HG03571 (cell line): ENCODE measurements around the gene MPV17L2.
"Not testable (repeated sequence)": the region's sequence is repeated elsewhere in the genome, so short reads cannot be mapped to it uniquely, and the experiment has no call there.

Source experiments
- ATAC-seq: cut with Tn5 transposase; IDR thresholded peaks from one replicate; pipeline ENCODE4 v1.9.1; 2021; ENCODE audit not compliant: unreplicated experiment

Gene MPV17L2

DNA sequence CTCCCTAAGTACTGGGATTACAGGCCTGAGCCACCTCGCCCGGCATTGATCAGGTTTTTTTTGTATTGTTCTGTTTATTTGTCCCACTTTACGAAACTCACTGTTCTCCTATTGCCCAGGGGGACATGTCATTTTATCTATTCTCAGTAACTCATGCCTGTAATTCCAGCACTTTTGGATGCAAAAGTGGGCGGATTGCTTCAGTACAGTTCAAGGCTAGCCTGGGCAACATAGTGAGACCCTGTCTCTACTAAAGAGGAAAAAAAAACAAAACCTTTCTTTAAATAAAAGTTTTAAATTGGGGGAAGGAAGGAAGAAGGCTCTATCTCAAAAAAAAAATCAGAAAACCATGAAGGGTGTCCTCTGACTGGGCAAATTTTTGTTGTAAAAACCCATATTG is 2.7 kb upstream of the MPV17L2 start:
- ATAC-seq: no peak

DNA sequence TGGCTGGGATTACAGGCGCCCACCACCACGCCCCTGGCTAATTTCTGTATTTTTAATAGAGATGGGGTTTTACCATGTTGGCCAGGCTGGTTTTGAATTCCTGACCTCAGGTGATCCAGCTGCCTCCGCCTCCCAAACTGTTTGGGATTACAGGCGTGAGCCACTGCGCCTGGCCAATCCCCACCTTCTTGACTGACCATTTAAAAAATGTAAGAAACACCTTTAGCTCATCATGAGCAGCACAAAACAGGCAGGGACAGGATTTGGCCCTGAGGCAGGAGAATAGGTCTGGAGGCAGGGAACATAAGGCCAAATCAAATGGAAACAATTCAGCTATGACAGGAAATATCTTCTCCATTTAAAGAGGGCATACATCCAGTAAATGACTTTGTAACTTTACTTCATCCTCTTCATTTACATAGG is 1.4 kb upstream of the MPV17L2 start:
- ATAC-seq: no peak

DNA sequence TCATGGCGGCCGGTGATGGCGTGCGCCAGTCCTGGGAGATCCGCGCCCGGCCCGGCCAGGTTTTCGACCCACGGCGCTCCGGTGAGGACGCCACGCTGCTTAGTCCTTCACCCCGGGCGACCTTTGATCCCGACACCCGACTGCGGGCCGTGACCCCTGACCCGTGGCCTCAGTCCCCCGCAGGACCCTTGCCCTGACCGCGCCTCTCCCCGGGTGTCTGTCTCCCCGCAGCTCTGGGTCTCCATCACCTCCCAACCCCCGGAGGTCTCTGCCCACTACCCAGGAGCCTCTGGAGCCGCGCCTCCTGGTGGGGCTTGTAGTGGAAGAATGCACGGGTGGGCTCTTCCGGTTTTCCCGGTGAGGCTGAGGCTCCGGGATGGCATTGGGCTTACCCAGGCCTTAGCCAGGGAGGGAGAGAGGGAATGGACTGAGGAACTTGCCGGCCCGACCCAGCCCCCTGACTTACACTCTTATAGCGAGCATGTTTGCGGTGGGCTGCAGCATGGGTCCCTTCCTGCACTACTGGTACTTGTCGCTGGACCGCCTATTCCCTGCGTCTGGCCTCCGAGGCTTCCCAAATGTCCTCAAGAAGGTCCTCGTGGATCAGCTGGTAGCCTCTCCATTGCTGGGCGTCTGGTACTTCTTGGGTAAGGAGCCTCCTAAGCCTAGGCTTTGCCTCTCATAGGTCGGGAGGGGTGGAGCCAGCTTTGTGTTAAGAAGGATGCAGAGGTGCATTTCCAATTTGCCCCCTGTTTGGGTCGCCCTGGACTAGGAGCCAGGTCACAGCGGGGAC is 566 bp downstream of the MPV17L2 start:
- peak; percentile 3 for ATAC-seq

DNA sequence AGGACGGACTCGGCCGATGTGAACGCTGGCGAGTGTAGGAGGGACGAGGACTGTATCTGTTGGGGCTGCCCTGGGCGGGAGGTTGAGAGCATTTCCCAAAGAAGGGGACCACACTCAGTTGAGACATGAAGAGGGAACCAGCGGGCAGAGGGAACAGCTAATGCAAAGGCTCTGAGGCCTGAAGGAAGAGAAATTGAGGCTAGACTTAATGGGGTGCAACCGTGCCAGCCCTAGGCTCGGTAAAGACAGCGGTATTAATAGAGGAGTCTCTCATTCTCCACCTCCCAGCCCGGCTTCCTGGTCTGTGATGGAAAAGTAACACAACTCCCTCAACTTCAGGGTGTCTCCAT is 1.1 kb downstream of the MPV17L2 start:
- no peak for ATAC-seq

DNA sequence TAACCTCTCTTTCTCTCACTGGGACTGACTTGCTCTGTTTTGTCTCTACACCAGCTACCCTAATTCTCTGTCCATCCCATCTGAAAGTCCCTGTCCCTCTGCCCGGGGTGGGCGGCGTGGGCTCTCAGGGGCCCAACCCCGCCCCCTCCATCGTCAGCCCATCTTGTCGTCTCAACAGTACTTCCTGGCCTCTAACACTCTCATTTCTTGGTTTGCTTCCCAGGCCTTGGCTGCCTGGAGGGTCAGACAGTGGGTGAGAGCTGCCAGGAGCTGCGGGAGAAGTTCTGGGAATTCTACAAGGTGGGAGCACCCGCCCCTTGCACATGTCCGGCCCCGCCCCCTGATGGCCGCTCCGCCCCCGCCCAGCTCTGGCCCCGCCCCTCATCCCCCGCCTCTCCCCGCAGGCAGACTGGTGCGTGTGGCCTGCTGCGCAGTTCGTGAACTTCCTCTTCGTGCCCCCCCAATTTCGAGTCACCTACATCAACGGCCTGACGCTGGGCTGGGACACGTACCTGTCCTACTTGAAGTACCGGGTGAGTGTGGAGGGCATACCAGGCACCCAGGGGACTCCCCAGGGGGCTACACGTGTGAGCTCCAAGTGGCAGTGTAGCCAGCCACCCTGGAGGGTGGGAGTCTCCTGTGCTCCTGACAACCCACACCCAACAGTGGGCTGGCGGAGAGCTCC is 1.7 kb downstream of the MPV17L2 start:
- ATAC-seq: no peak

DNA sequence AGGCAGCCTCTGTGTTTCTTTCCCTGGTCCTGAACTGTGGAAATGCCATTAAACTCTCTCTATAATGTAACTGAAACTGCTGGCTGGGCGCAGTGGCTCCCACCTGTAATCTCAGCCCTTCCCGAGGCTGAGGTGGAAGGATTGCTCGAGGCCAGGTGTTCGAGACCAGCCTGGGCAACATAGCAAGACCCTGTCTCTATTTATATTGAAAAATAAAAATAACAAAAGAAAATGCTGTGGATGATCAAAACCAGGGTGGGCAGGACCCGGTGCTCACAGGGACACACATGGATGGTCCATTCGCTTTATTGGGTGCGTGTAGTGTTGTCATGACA is 3.5 kb downstream of the MPV17L2 start:
- ATAC-seq: no peak

DNA sequence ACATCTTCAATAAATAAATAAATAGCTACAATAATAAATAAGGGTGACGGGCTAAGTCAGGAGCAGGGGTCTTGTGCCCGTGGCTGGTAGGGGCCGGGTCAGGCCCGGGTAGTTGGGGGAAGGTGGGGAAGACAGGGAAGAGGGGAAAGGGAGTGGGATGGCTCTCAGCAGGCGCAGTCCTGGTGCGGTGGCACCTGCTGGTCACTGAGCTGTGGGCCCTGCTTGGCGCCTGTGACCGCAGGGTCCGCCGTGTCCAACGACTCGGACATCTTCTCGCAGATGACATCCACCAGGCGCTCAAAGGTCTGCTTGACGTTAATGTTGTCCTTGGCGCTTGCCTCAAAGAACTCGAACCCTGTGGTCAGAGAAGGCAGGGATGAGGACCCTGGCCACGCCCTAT is 4.3 kb downstream of the MPV17L2 start:
- ATAC-seq: no peak

DNA sequence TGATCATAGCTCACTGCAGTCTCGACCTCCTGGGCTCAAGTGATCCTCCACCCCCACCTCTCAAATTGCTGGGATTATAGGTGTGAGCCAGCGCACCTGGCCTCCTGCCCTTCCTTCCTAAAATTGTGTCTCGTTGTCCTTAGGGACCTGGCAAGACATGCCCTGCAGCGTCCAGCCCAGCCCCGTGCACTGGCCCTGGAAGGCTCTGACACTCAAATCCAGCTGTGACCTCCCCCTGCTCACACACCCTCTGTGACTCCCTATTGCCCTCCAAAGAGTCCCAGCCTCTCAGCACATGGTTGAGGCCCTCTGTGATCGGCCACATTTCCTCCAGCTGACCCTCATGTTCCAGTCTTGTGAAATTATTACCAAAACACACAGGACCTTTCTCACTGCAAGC is 4.9 kb downstream of the MPV17L2 start:
- no peak for ATAC-seq

DNA sequence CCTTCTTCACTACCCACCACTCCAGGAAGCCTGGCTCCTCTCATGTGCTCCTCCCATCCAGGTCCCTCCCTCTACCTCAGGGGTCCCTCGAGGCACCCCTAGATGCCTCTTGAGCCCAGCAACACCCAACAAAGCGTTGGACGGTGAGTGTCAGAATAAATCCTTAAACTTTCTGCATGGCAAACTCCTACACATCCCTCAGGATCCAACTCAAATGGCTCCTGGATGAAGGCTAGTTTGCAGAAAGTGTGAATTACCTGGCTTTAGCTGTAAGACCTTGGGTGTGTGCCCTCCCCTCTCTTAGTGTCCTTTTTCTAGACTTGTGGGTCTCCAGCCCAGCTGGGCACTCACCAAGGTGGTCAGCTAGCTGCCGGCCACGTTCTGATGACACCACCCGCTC is 5.4 kb downstream of the MPV17L2 start:
- no peak for ATAC-seq

DNA sequence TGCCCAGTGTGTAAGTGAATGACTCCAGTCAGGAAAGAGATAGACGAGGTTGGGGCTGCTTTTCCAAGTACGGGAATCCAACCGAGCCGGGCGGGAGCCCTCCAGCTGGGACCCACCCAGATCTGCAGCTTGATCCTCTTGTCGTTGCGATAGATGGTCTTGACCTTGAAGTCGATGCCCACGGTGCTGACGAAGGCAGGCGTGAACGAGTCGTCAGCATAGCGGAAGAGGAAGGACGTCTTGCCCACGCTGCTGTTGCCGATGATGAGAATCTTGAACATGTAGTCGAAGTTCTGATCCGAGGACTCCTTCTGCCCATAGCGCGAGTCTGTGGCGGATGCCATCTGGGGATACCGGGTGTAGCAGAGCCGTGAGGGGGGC is 9.4 kb downstream of the MPV17L2 start:
- ATAC-seq: no peak

DNA sequence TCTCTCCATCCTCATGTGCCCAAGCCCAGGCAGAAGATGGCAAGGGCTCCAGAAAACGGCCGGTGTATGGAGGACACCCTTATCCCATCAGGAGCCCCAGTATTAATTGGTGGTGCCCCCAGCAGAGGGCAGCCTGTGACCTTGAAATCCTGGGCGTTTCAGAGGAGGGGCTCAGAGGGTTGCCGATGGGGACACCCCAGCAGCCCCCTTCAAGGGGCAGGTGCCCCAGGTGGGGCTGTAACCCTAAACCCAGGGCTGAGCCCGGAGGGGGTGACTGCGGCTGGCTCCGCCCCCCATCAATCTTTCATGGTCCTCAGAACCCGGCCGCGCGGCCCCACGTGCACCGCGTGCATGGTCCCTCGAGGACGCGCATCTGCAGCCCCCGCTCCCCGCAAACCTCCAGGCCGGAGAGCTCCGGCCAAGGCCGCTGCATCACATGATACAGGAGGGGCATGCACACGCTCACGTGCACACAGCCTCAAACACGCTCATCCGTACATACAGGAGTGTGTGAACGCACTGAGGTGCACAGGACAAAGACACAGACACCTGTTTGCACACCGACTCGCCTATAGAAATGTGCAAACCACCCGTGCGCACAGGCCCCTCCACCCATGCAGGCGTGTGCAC is 9.9 kb downstream of the MPV17L2 start:
- ATAC-seq: no peak

DNA sequence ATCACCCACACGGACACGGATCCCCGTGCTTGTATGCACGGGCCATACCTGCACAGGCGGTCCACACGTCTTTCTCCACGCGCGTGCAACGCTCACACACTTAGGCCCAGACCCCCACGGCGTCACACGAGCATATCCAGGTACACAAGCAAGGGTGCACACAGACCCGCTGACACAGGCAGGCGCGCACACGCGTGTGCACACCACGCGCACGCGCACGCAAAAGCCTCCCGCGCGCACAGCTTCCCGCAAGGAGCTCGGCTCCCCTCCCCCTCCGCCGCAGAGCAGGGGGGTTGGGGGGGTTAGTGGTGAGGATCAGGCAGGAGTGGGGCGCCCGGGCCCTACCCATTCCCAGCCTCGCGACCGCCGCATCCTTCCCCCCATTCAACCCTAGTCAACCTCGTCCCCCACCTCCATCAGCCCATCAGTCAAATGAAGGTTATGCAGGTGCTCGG is 10.4 kb downstream of the MPV17L2 start:
- no peak for ATAC-seq

DNA sequence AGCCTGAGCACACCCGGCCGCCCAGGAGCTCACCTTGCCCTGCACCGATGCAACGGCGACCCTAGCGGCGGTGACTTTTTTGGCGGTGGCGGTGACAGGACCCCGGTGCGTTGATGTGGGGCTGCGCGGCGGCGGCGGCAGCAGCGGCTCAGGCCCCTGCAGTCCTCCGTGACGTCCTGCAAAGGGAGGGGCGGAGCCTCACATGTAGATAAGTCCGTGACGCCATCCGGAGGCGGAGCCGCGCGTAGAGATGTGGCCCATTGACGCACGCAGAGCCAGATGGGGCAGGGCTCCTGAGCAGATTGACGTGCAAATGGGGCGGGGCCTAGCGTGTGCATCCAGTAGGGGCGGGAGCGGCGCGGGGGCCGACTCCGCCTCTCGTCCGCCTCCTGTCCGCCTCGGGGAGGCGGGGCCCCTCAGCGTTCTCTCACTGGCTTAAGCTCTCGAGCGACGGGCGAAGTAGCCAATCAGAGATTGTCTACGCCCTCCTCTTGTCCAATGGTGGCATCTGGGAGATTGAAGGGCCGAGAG is 10.9 kb downstream of the MPV17L2 start, which contains the start of gene RAB3A:
RAB3A (minus strand) TSS at position 180 of the 531 bp plus-strand sequence. CDS start 1,302 bp downstream, outside the sequence.
- ATAC-seq: peak; percentile 84

DNA sequence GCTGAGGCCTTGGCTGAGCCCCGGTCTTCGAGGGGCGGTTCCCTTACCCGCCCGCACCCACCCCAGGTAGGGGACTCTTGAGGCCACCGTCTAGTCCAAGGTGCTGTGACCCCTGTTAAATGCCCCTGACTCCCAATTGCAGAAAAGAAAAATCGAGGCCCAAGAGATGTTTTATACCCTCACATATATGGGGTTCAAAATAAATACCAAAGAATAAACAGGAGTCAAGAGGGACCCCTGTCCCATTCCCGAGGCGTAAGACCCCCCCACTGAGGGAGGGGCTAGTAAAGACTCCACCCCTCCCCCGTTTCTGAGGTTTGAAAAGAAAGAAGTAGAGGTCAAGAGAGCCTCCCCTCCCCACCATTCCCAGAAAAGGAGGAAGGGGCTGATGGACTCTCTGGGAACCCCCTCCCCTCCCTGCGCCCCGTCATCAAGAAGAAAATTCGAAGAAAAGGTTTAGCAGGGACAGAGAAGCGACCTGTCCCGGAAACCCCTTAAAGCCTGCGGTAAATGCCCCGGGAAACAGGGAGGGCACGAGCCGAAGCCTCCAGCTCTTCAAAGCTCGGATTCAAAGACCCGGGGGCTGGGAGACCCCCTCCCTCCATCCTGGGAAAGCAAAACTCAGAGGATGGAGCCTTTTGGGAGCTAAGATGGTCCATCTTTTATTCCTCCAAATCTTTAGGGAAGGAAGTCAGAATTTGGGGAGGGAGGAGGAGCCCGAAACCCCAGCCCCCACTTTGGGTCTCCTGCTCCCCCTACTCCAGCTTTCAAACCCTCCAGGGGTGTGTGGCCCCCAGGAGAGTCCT is 11.6 kb downstream of the MPV17L2 start:
- ATAC-seq: peak; percentile 0

DNA sequence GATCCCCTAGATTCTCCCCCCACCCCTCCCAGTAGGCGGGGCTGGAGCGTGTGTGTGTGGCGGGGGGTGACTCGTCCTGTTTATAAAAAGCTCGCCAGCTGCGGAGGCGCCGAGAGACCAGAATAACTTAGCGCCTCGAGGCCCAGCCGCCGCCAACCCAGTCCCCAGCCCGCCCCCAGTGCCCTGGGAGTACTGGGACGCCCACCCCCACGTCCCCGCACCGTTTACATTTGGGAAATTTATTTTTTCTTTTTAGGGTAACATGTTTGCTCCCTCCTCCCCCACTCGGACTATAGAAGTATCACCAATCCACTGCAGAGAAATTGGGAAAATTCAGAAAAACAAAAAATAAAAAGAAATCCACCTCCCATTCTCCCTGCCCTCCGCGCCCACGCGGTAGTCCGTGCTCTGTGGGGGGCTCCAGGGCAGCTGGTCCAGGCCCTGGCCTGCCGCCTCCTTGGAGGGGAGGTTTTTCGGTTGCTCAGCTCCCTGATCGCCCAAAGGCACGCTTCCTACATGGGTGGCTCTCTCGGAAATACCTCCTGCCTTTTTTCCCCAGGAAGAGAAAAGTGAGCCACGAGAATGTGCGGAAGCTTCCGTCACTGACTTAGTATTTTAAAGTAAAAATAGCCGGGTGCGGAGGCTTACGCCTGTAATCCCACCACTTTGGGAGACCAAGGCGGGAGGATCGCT is 12.3 kb downstream of the MPV17L2 start:
- no peak for ATAC-seq

DNA sequence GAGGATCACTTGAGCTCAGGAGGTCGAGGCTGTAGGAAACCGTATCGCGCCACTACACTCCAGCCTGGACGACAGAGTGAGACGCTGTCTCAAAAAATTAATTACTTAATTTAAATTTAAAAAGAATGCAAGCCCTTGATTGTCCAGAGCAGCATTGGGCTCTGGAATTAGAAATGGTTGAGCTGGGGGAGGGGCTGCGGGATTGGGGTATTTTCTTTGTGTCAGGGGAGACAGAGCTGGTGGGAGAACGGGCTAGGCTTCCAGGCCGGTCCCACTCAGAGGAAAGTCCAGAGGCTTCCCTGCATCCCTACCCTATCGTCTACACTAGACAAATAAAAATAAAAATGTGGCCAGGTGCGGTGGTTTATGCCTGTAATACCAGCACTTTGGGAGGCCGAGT is 13.0 kb downstream of the MPV17L2 start:
- ATAC-seq: no peak

DNA sequence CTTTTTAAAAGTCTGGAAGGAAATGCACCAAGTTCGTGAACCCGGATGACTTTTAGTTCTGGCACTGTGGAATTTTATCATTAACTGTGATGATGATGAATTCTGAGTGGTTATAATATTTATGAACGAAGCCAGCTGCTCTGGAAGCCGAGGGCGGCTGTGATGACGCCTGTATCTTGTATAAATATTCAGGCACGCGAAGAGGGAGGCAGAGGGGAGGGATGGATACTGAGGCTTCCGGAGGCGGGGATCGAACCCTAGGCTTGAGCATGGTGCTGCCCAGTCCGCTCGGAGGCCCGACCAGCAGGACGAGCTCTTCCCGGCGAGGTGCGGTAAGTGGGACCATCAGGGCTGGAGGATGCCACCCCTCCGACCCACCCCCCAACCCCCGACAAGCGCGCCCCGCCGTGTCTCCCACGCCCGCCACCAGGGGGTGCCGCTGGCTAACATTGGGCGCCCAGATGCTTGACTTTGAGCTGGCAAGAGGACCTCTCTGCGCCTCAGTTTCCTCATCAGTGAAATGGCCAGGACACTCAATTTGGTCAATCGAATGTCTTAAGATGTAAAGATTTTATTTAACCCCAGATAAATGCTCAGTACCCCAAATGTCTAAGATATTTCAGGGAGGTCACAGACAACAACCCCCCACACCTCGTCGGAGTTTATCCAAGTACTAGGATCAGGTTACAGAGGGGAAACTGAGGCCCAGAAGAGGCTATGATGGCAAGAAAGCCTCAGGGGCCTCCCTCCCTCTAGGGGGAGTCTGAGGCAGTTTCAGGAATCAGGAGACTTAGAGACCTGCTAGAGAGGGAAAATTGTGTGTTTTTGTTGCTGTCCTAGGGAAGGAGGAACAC is 15.3 kb downstream of the MPV17L2 start:
- ATAC-seq: no peak

DNA sequence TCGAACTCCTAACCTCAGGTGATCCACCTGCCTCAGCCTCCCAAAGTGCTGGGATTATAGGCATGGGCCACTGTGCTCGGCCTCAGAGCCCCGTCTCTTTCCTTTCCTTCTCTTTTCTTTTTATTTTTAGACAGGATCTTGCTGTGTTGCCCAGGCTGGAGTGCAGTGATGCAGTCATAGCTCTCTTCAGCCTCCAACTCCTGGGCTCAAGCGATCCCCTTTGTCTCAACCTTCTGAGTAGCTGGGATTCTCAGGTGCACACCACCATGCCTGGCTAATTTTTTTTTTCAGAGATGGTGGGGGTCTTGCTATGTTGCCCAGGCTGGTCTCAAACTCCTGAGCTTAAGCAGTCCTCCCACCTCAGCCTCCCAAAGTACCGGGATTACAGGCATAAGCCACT is 16.9 kb downstream of the MPV17L2 start:
- ATAC-seq: not testable (repeated sequence)

DNA sequence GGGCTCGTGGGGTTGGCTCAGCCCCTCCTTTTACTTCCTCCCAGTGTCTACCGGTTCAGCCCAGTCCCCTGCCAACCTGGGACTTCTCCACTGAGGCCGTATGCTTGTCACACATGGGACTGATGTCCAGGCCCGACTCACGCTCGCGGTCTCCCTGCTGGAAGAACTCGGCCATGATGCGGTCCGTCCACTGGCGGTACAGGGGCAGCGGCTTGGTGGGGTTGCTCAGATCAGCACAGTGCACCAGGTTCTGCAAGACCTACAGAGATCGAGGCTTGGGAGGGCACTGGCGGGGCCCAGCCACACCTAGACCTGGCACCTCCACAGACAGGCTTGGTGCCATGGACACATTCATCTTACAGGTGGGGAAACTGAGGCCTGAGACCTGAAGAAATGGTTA is 18.7 kb downstream of the MPV17L2 start:
- ATAC-seq: no peak
